H1 (cell line): ENCODE results near the gene REPIN1. TPM values are rescaled to one million over a fixed set of nuclear protein-coding genes. Genes with fewer than 3 reads are reported as not detected.

Experiments
- ATF3 ChIP-seq: IDR thresholded peaks from 2 replicates; pipeline ENCODE4 v1.6.1; 2011; ENCODE audit warnings: low read depth, mild to moderate bottlenecking, low read length; ENCODE audit not compliant: insufficient read depth
- BACH1 ChIP-seq: IDR thresholded peaks from 2 replicates; pipeline ENCODE4 v1.6.1; 2012; ENCODE audit warnings: low read length, improper control_type of control experiment
- BCL11A ChIP-seq, 2 experiments: IDR thresholded peaks; one replicate each; pipeline ENCODE4 v1.6.1; 2011; ENCODE audit warnings: low read depth in 2 of 2, low read length in 2 of 2, mild to moderate bottlenecking in 2 of 2
- CBX5 ChIP-seq: fragments of 300-800, 300-1000 bp; sonication (generic); IDR thresholded peaks from 2 replicates; pipeline ENCODE4 v1.7.1; 2016; ENCODE audit warnings: antibody characterized with exemption, low read length, low read depth
- CHD2 ChIP-seq: IDR thresholded peaks from 2 replicates; pipeline ENCODE4 v1.6.1; 2012; ENCODE audit warnings: low read length, improper control_type of control experiment
- JUND ChIP-seq: IDR thresholded peaks from 2 replicates; pipeline ENCODE4 v1.6.1; 2011; ENCODE audit warnings: mild to moderate bottlenecking, improper control_type of control experiment, low read length
- KDM5A ChIP-seq: fragments of 200-600 bp; IDR thresholded peaks from 2 replicates; pipeline ENCODE4 v1.7.1; 2012; ENCODE audit warnings: mild to moderate bottlenecking, low read length, inconsistent platforms, mixed read lengths
- MAX ChIP-seq: IDR thresholded peaks from 2 replicates; pipeline ENCODE4 v1.6.1; 2012; ENCODE audit warnings: inconsistent platforms
- NANOG ChIP-seq: IDR thresholded peaks from 2 replicates; pipeline ENCODE4 v1.6.1; 2011; ENCODE audit warnings: low read length, low read depth, mild to moderate bottlenecking, inconsistent platforms; ENCODE audit not compliant: insufficient read depth, poor library complexity, severe bottlenecking
- POU5F1 ChIP-seq: IDR thresholded peaks from 2 replicates; pipeline ENCODE4 v1.6.1; 2011; ENCODE audit warnings: low read depth, mild to moderate bottlenecking, low read length, moderate library complexity
- RBBP5 ChIP-seq: IDR thresholded peaks from 2 replicates; pipeline ENCODE4 v1.7.1; 2012; ENCODE audit warnings: low read depth, mild to moderate bottlenecking, inconsistent platforms, low read length, moderate library complexity, borderline replicate concordance
- RNF2 ChIP-seq: fragments of 200-900, 300-1000 bp; sonication (generic); IDR thresholded peaks from 2 replicates; pipeline ENCODE4 v1.7.1; 2016; ENCODE audit warnings: borderline replicate concordance, low read depth, mild to moderate bottlenecking, antibody characterized with exemption, low read length; ENCODE audit not compliant: poor library complexity, severe bottlenecking; ENCODE audit errors: missing control alignments
- SIN3A ChIP-seq, 2 experiments: IDR thresholded peaks in 1 of 2; conservative IDR thresholded peaks in 1 of 2; 2 replicates each; pipeline ENCODE4 v1.6.1; 2011 to 2012; ENCODE audit warnings: low read length in 2 of 2, improper control_type of control experiment in 1 of 2, low read depth in 1 of 2, mild to moderate bottlenecking in 1 of 2
- SIRT6 ChIP-seq: IDR thresholded peaks from one replicate; pipeline ENCODE4 v1.7.1; 2012; ENCODE audit warnings: low read length, inconsistent platforms
- SUZ12 ChIP-seq: fragments of 200-600 bp; sonication (generic); IDR thresholded peaks from 2 replicates; pipeline ENCODE4 v1.6.1; 2012; ENCODE audit warnings: mild to moderate bottlenecking, inconsistent platforms, low read length, moderate library complexity, mixed read lengths
- TBP ChIP-seq: IDR thresholded peaks from 2 replicates; pipeline ENCODE4 v1.6.1; 2011; ENCODE audit warnings: low read depth, low read length, improper control_type of control experiment
- YY1 ChIP-seq: IDR thresholded peaks from 2 replicates; pipeline ENCODE4 v1.6.1; 2011; ENCODE audit warnings: low read depth, mild to moderate bottlenecking, low read length
- polyA plus RNA-seq, 7 experiments: library from polyadenylated mRNA; depleted of rRNA in 3 of 7; stranded (reverse) in 5 of 7; unstranded in 2 of 7; fragments of >200 nt in 5 of 7; fragments of 200-250 nt in 2 of 7; gene quantifications; 1 replicate in 5 of 7; 2 replicates in 1 of 7; 4 replicates in 1 of 7; pipeline versions ENCODE4 v1.2.1 to v1.2.3, GENCODE V29; 2011 to 2013; ENCODE audit warnings: missing spikeins in 2 of 7, mixed read lengths in 2 of 7
- total RNA-seq: library from RNA; stranded (reverse); fragmentation: NEBNext Ultra II Directional; extraction: Animal tissue kit (Norgen Biotek cat#: 25700); gene quantifications from 2 replicates; pipeline ENCODE4 v1.2.1, GENCODE V29; 2021
- TF ChIP-seq, protein P1 (sequence below), 3 experiments: IDR thresholded peaks; 1 replicate in 2 of 3; 2 replicates in 1 of 3; pipeline versions ENCODE4 v1.5.1 to v1.6.1; 2011; ENCODE audit warnings: low read length in 3 of 3, mild to moderate bottlenecking in 3 of 3, inconsistent platforms in 2 of 3, low read depth in 1 of 3, moderate library complexity in 1 of 3; ENCODE audit not compliant: insufficient read depth in 1 of 3; ENCODE audit errors: control extremely low read depth in 1 of 3
- TF ChIP-seq, protein P2 (sequence below): IDR thresholded peaks from 2 replicates; pipeline ENCODE4 v1.6.1; 2011; ENCODE audit warnings: low read length, improper control_type of control experiment

Gene REPIN1
- total and polyA plus RNA-seq, 2 of the 8 experiments (the other 6 are each of a cell fraction or from before 2014, with no cell fraction given), result 98.6 to 125 TPM

GRCh38 chr7:150322833-150323681, 45.6 kb upstream of the REPIN1 start, which contains the start of the genes ACTR3C and LRRC61 (continued):
- no peak for TF ChIP-seq TBP
- TF ChIP-seq RNF2, result no peak
- TF ChIP-seq, protein P1, sequence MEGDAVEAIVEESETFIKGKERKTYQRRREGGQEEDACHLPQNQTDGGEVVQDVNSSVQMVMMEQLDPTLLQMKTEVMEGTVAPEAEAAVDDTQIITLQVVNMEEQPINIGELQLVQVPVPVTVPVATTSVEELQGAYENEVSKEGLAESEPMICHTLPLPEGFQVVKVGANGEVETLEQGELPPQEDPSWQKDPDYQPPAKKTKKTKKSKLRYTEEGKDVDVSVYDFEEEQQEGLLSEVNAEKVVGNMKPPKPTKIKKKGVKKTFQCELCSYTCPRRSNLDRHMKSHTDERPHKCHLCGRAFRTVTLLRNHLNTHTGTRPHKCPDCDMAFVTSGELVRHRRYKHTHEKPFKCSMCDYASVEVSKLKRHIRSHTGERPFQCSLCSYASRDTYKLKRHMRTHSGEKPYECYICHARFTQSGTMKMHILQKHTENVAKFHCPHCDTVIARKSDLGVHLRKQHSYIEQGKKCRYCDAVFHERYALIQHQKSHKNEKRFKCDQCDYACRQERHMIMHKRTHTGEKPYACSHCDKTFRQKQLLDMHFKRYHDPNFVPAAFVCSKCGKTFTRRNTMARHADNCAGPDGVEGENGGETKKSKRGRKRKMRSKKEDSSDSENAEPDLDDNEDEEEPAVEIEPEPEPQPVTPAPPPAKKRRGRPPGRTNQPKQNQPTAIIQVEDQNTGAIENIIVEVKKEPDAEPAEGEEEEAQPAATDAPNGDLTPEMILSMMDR (IDR thresholded peaks at IDR 0.05; ENCODE audit: control extremely low read depth in 1 of 3, insufficient read depth in 1 of 3, low read depth in 1 of 3, low read length in 3 of 3), result peak in 1 of 3 experiments; percentile 18; a peak in 2 of 4 replicates
- TF ChIP-seq CHD2, result no peak
- TF ChIP-seq RBBP5, result no peak
- TF ChIP-seq BACH1, result no peak
- no peak for TF ChIP-seq BCL11A (IDR thresholded peaks at IDR 0.05; ENCODE audit: low read depth in 2 of 2, low read length in 2 of 2)
- no peak for TF ChIP-seq CBX5
- TF ChIP-seq JUND, result peak; percentile 67
- no peak for TF ChIP-seq SIRT6
- peak; percentile 76 for TF ChIP-seq MAX
- no peak for TF ChIP-seq YY1
- TF ChIP-seq, protein P2, sequence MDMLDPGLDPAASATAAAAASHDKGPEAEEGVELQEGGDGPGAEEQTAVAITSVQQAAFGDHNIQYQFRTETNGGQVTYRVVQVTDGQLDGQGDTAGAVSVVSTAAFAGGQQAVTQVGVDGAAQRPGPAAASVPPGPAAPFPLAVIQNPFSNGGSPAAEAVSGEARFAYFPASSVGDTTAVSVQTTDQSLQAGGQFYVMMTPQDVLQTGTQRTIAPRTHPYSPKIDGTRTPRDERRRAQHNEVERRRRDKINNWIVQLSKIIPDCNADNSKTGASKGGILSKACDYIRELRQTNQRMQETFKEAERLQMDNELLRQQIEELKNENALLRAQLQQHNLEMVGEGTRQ, result no peak
- no peak for TF ChIP-seq SIN3A (conservative IDR thresholded peaks at IDR 0.05 in 1 of 2, IDR thresholded peaks at IDR 0.05 in 1 of 2; ENCODE audit: low read depth in 1 of 2, low read length in 2 of 2)
- TF ChIP-seq POU5F1, result no peak
- TF ChIP-seq NANOG, result no peak
- TF ChIP-seq SUZ12, result no peak
- no peak for TF ChIP-seq ATF3
- no peak for TF ChIP-seq KDM5A
